SK-N-MC (cell line): ENCODE results near the gene IPPK.

Experiments used
- EZH2 ChIP-seq: fragments of 200-600 bp; sonication (generic); IDR thresholded peaks from one replicate; pipeline ENCODE4 v1.6.1; 2017; ENCODE audit warnings: antibody characterized with exemption
- FOXP2 ChIP-seq: optimal IDR thresholded peaks from 2 replicates; pipeline ENCODE3; 2011; ENCODE audit warnings: mild to moderate bottlenecking, moderate library complexity; ENCODE audit not compliant: insufficient read depth; ENCODE audit errors: extremely low read length, control extremely low read depth
- POLR2AphosphoS5 ChIP-seq: IDR thresholded peaks from 2 replicates; pipeline ENCODE4 v1.6.1; 2012; ENCODE audit warnings: mild to moderate bottlenecking, low read depth, low read length, borderline replicate concordance

DNA sequence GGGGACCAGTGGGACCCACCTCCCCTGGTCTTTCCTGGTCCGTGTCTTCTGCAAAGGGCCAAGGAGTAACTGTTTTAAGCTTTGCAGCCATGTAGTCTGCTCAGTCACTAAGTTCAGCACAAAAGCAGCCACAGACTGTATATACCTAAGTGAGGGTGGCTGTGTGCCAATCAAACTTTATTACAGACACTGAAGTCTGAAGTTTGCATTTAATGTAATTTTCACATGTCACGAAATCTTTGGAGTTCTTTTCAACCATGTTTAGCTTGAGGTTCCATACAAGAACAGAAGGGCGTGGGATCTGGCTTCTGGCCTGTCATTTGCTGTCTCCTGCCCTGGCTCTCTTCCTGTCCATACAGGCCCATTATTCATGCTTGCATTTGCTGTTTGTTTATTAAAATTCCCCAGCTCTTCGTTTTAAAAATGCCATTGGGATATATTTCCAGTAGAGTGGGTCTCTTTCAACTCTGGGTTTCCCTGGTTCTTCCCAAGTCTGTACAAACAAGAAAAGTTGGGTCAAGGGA, 69.9 kb downstream of the IPPK start:
- TF ChIP-seq EZH2 (no peak), POLR2AphosphoS5 (no peak), FOXP2 (no peak)
